Measurements from ENCODE around the gene FLNB.
"Not testable (repeated sequence)": the region's sequence is repeated elsewhere in the genome, so short reads cannot be mapped to it uniquely, and the experiment has no call there.

The FLNB gene

GRCh38 chr3:58034738-58035523 lies 26.7 kb downstream of the FLNB start:
- DNase-seq = no peak

GRCh38 chr3:58035524-58036255 lies 27.5 kb downstream of the FLNB start:
- DNase-seq = no peak

GRCh38 chr3:58036293-58037032 lies 28.2 kb downstream of the FLNB start:
- DNase-seq = no peak

- DNase-seq = no peak
Observed at GRCh38 chr3:58037141-58037910, 29.1 kb downstream of the FLNB start.

- DNase-seq = no peak
Observed at GRCh38 chr3:58038675-58039292, 30.6 kb downstream of the FLNB start.

GRCh38 chr3:58039601-58040000 lies 31.4 kb downstream of the FLNB start:
- DNase-seq = no peak

- DNase-seq = no peak
Observed at GRCh38 chr3:58041182-58041825, 33.1 kb downstream of the FLNB start.

- DNase-seq = no peak
Observed at GRCh38 chr3:58041826-58042324, 33.7 kb downstream of the FLNB start.

- DNase-seq = no peak
Observed at GRCh38 chr3:58042947-58043707, 34.9 kb downstream of the FLNB start.

GRCh38 chr3:58043933-58044332 lies 35.7 kb downstream of the FLNB start:
- DNase-seq = no peak

- DNase-seq = no peak
Observed at GRCh38 chr3:58044691-58045483, 36.7 kb downstream of the FLNB start.

- no peak for DNase-seq
Observed at GRCh38 chr3:58047826-58048225, 39.6 kb downstream of the FLNB start.

GRCh38 chr3:58048301-58048700 lies 40.1 kb downstream of the FLNB start:
- no peak for DNase-seq

- DNase-seq = no peak
Observed at GRCh38 chr3:58049143-58049785, 41.0 kb downstream of the FLNB start.

- DNase-seq = no peak
Observed at GRCh38 chr3:58051196-58051595, 43.0 kb downstream of the FLNB start.

GRCh38 chr3:58051658-58052261 lies 43.5 kb downstream of the FLNB start:
- DNase-seq = not testable (repeated sequence)

- DNase-seq = peak; percentile 76 to 79
Observed at GRCh38 chr3:58052373-58053273, 44.4 kb downstream of the FLNB start.

- no peak for DNase-seq
Observed at GRCh38 chr3:58054652-58055051, 46.4 kb downstream of the FLNB start.
